Endothelial cell of umbilical vein (primary cell): ENCODE results near the gene CCDC106. TPM values are rescaled to one million over a fixed set of nuclear protein-coding genes. Genes with fewer than 3 reads are reported as not detected.

Source experiments
- BruUV-seq: library from RNA; stranded (reverse); fragments of 400-500 nt; replicated peaks from 2 replicates; lab custom pipeline; 2021; lab: Mats Ljungman, UMichigan
- CTCF ChIA-PET: fragments of 300-600, 350-600 bp; sonication (Branson Sonifier 250); formaldehyde crosslinking; loops from one replicate; lab custom pipeline; 2021; ENCODE audit warnings: antibody characterized with exemption, inconsistent platforms; lab: Charles Lee
- POLR2A ChIA-PET: fragments of 300-600, 350-600 bp; sonication (Branson Sonifier 250); formaldehyde crosslinking; loops from one replicate; lab custom pipeline; 2021; ENCODE audit warnings: antibody characterized with exemption, inconsistent platforms; lab: Charles Lee
- DNase-seq: peaks from one replicate; pipeline ENCODE4 v3.0.0-alpha.2; 2011; ENCODE audit warnings: low read depth, low spot score
- FAIRE-seq: peaks from 2 replicates; lab custom pipeline; 2011; peaks lifted over from hg19 to GRCh38; lab: Jason Lieb, UNC
- H2AFZ ChIP-seq: 2 replicates; pipeline ENCODE4 v1.6.0; 2012; ENCODE audit warnings: low read depth, low read length, control low read depth, inconsistent platforms
- H3K27ac ChIP-seq: 2 replicates; pipeline ENCODE4 v1.5.1; 2011; ENCODE audit warnings: low read depth, mild to moderate bottlenecking, control low read depth, low read length, moderate library complexity; ENCODE audit not compliant: insufficient read depth
- H3K27me3 ChIP-seq, 2 experiments: 2 replicates each; pipeline versions ENCODE4 v1.6.0 to v1.6.1; 2011; ENCODE audit warnings: low read length in 2 of 2, mixed read lengths in 1 of 2; ENCODE audit not compliant: control insufficient read depth in 2 of 2, insufficient read depth in 2 of 2
- H3K36me3 ChIP-seq, 2 experiments: 2 replicates in 1 of 2; 3 replicates in 1 of 2; pipeline ENCODE4 v1.5.1; 2011; ENCODE audit warnings: low read length in 2 of 2, mild to moderate bottlenecking in 1 of 2, moderate library complexity in 1 of 2; ENCODE audit not compliant: control insufficient read depth in 2 of 2, insufficient read depth in 2 of 2; ENCODE audit errors: extremely low read depth in 1 of 2
- H3K4me1 ChIP-seq: 3 replicates; pipeline ENCODE4 v1.5.1; 2011; ENCODE audit warnings: mild to moderate bottlenecking, low read length; ENCODE audit not compliant: control insufficient read depth, insufficient read depth; ENCODE audit errors: extremely low read depth
- H3K4me2 ChIP-seq: 2 replicates; pipeline ENCODE4 v1.6.1; 2011; ENCODE audit warnings: low read length, control low read depth, mixed read lengths; ENCODE audit not compliant: insufficient read depth
- H3K4me3 ChIP-seq, 3 experiments: fragments of 200-600 bp in 1 of 3; sonication (generic), shearing (Covaris generic) in 1 of 3; replicated peaks in 1 of 3; 2 replicates each; pipeline ENCODE4 v1.5.1; 2011 to 2016; ENCODE audit warnings: control low read depth in 3 of 3, low read length in 3 of 3, mild to moderate bottlenecking in 2 of 3, inconsistent platforms in 1 of 3, low read depth in 1 of 3, moderate library complexity in 1 of 3; ENCODE audit not compliant: insufficient read depth in 1 of 3
- H3K79me2 ChIP-seq: 2 replicates; pipeline ENCODE4 v1.6.0; 2012; ENCODE audit warnings: low read length, inconsistent platforms; ENCODE audit not compliant: control insufficient read depth, insufficient read depth
- H3K9ac ChIP-seq: replicated peaks from 2 replicates; pipeline ENCODE3; 2011; ENCODE audit warnings: low read length, control low read depth; ENCODE audit not compliant: insufficient read depth; ENCODE audit errors: extremely low read depth
- H3K9me1 ChIP-seq: replicated peaks from 3 replicates; pipeline ENCODE4 v1.6.0; 2011; ENCODE audit warnings: mild to moderate bottlenecking, low read length; ENCODE audit not compliant: control insufficient read depth, insufficient read depth; ENCODE audit errors: extremely low read depth
- H3K9me3 ChIP-seq: replicated peaks from 2 replicates; pipeline ENCODE4 v1.5.1; 2012; ENCODE audit warnings: low read length, inconsistent platforms; ENCODE audit not compliant: control insufficient read depth, insufficient read depth
- H4K20me1 ChIP-seq: replicated peaks from 2 replicates; pipeline ENCODE3; 2011; ENCODE audit warnings: mild to moderate bottlenecking, low read length; ENCODE audit not compliant: control insufficient read depth, insufficient read depth; ENCODE audit errors: extremely low read depth
- EZH2 ChIP-seq: IDR thresholded peaks from 2 replicates; pipeline ENCODE4 v1.6.1; 2012; ENCODE audit warnings: borderline replicate concordance, low read depth, mild to moderate bottlenecking, moderate library complexity, low read length, inconsistent platforms; ENCODE audit not compliant: severe bottlenecking
- FOS ChIP-seq: IDR thresholded peaks from 2 replicates; pipeline ENCODE4 v1.6.1; 2011; ENCODE audit warnings: mild to moderate bottlenecking, low read length, moderate library complexity, borderline replicate concordance; ENCODE audit not compliant: insufficient read depth
- GATA2 ChIP-seq: IDR thresholded peaks from 2 replicates; pipeline ENCODE4 v1.7.0; 2011; ENCODE audit warnings: low read depth, mild to moderate bottlenecking, moderate library complexity, mixed read lengths, low read length; ENCODE audit not compliant: insufficient read length, insufficient read depth
- JUN ChIP-seq: IDR thresholded peaks from 2 replicates; pipeline ENCODE4 v1.6.1; 2011; ENCODE audit warnings: borderline replicate concordance, low read depth; ENCODE audit not compliant: insufficient read length, insufficient read depth
- MYC ChIP-seq: IDR thresholded peaks from one replicate; pipeline ENCODE4 v1.6.1; 2011; ENCODE audit warnings: mild to moderate bottlenecking, low read depth, low read length
- POLR2A ChIP-seq: IDR thresholded peaks from 2 replicates; pipeline ENCODE4 v1.6.1; 2012; ENCODE audit warnings: low read depth, mild to moderate bottlenecking, control low read depth, low read length
- POLR2AphosphoS5 ChIP-seq: IDR thresholded peaks from 2 replicates; pipeline ENCODE4 v1.6.1; 2012; ENCODE audit warnings: low read depth, mild to moderate bottlenecking, control low read depth, low read length, moderate library complexity; ENCODE audit not compliant: insufficient read depth
- dilution Hi-C: fragments of 300-500 bp; cut with MboI; formaldehyde crosslinking; loops from one replicate; pipeline ENCODE4 v1.15.0; 2019; ENCODE audit warnings: low sequenced_read_pairs; ENCODE audit not compliant: extremely low pct_ligation_motif_present
- intact Hi-C: fragments of 100-400 bp; cut with micrococcal nuclease; formaldehyde crosslinking; loops from one replicate; pipeline ENCODE4 v1.10.0; 2022
- polyA plus RNA-seq, 4 experiments: library from polyadenylated mRNA; depleted of rRNA in 3 of 4; stranded (reverse) in 3 of 4; unstranded in 1 of 4; fragments of >200 nt; gene quantifications; 2 replicates each; pipeline versions ENCODE4 v1.2.1 to v1.2.3, GENCODE V29; 2011 to 2012; ENCODE audit warnings: missing spikeins in 1 of 4
- total RNA-seq: library from RNA; stranded (reverse); gene quantifications from 2 replicates; pipeline ENCODE4 v1.2.3, GENCODE V29; 2021
- TF ChIP-seq, protein P1 (sequence below): IDR thresholded peaks from 2 replicates; pipeline ENCODE4 v1.6.1; 2011; ENCODE audit not compliant: insufficient read depth, insufficient read length
- TF ChIP-seq, protein P2 (sequence below), 2 donors: IDR thresholded peaks; 1 replicate in 1 of 2; 2 replicates in 1 of 2; pipeline ENCODE4 v1.5.1; 2011; ENCODE audit warnings: low read length in 2 of 2, mild to moderate bottlenecking in 2 of 2, moderate library complexity in 2 of 2, control low read depth in 1 of 2, inconsistent platforms in 1 of 2, low read depth in 1 of 2; ENCODE audit not compliant: insufficient read depth in 1 of 2; ENCODE audit errors: extremely low read depth in 1 of 2

Gene CCDC106
- total and polyA plus RNA-seq, 2 donors (not counting 3 experiments of a cell fraction or from before 2014, with no cell fraction given): 11.8 to 12.0 TPM

DNA sequence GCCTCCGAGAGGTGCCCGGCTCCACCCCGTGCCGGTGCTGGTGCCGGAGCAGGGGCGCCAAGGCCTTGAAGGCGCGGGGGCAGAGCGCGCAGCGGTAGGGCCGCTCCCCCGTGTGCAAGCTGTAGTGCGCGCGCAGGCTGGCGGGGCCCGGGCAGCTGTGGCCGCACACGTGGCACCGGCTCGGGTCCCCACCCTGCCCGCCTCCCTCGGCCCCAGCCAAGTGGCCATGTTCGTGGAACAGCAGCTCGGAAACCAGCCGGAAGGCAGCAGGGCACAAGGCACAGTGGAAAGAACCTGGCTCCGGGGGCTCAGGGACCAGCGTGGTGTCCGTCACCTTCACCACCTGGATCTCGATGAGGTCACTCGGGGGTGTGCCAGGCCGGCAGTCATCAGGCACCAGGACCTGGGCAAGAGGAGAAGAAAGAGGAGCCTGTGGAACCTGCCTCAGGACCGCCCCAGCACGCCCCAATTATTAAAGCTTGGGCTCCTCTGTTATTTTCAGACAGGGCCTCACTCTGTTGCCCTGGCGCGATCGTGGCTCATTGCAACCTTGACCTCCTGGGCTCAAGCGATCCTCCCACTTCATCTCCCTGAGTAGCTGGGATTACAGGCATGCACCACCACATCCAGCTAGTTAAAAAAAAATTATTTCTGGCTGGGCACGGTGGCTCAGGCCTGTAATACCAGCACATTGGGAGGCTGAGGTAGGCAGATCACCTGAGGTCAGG, 25.6 kb upstream of the CCDC106 start:
- Histone ChIP-seq H3K27ac (no peak overlapping the region), H3K4me3 (no peak overlapping the region), H3K4me1 (peaks cover 8% of the 10 kb centered on the region), H2AFZ (no peak overlapping the region), H3K36me3 (peaks cover 0 to 3% of the 10 kb centered on the region in 2 experiments), H3K9me1 (no peaks in the 10 kb centered on the region), H3K79me2 (no peaks in the 10 kb centered on the region), H3K27me3 (no peaks in the 10 kb centered on the region), H3K9ac (no peak overlapping the region), H3K9me3 (no peaks in the 10 kb centered on the region), H3K4me2 (no peak overlapping the region), H4K20me1 (no peaks in the 10 kb centered on the region)
- FAIRE-seq: no peak
- intact Hi-C loops (no loop called here), dilution Hi-C loops (no loop called here)
- TF ChIP-seq GATA2 (no peak), POLR2AphosphoS5 (no peak), POLR2A (no peak), EZH2 (no peak), FOS (no peak), MYC (no peak), JUN (no peak)
- TF ChIP-seq, protein P1, sequence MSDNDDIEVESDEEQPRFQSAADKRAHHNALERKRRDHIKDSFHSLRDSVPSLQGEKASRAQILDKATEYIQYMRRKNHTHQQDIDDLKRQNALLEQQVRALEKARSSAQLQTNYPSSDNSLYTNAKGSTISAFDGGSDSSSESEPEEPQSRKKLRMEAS: no peak
- TF ChIP-seq, protein P2, sequence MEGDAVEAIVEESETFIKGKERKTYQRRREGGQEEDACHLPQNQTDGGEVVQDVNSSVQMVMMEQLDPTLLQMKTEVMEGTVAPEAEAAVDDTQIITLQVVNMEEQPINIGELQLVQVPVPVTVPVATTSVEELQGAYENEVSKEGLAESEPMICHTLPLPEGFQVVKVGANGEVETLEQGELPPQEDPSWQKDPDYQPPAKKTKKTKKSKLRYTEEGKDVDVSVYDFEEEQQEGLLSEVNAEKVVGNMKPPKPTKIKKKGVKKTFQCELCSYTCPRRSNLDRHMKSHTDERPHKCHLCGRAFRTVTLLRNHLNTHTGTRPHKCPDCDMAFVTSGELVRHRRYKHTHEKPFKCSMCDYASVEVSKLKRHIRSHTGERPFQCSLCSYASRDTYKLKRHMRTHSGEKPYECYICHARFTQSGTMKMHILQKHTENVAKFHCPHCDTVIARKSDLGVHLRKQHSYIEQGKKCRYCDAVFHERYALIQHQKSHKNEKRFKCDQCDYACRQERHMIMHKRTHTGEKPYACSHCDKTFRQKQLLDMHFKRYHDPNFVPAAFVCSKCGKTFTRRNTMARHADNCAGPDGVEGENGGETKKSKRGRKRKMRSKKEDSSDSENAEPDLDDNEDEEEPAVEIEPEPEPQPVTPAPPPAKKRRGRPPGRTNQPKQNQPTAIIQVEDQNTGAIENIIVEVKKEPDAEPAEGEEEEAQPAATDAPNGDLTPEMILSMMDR (IDR thresholded peaks at IDR 0.05; ENCODE audit: extremely low read depth in 1 of 2, insufficient read depth in 1 of 2, low read depth in 1 of 2, low read length in 2 of 2): no peak
- POLR2A ChIA-PET: interaction anchor here (0.6 kb wide), 1 partner anchor 74 kb away, joined by 3 read pairs; no protein-coding TSS in a partner anchor
- no peak for DNase-seq
- CTCF ChIA-PET: interaction anchor here (0.7 to 1.4 kb wide), 3 partner anchors 9 to 16 kb away, joined by 3 to 4 read pairs (median 3); no protein-coding TSS in a partner anchor
- no TSS peak for BruUV-seq
